ENCODE data around the gene KCP. TPM values are rescaled to one million over a fixed set of nuclear protein-coding genes. Genes with fewer than 3 reads are reported as not detected.

The KCP gene
- total RNA-seq, 4 donors from 2014 or later, result 0.47 to 1.5 (median 0.87) TPM

GRCh38 chr7:128849804-128850490 is 60.6 kb downstream of the KCP start:
- peaks cover 0 to 3% (median 0%) of the 10 kb centered on the region in 3 donors for H3K4me1 ChIP-seq
- peaks cover 0 to 14% (median 0%) of the 10 kb centered on the region in 4 donors for H3K27me3 ChIP-seq
- TF ChIP-seq POLR2A (IDR thresholded peaks at IDR 0.05) (no peak), CTCF (IDR thresholded peaks at IDR 0.05) (no peak)
- H3K27ac ChIP-seq, result no peak overlapping the region
- intact Hi-C loops (cut with DNase I), result no loop called here
- peaks cover 0 to 94% (median 0%) of the 10 kb centered on the region in 3 donors for H3K36me3 ChIP-seq
- no peaks in the 10 kb centered on the region for H3K9me3 ChIP-seq
- 85 to 86% methylated on average over 5 to 8 of the region's 18 CpGs for WGBS, 2 donors
- DNase-seq, result no peak
- no peak overlapping the region for H3K4me3 ChIP-seq

GRCh38 chr7:128849156-128849515 is 61.4 kb downstream of the KCP start:
- Histone ChIP-seq H3K4me3 (no peak overlapping the region), H3K9me3 (no peaks in the 10 kb centered on the region), H3K36me3 (peaks cover 0 to 94% (median 0%) of the 10 kb centered on the region in 3 donors), H3K4me1 (no peaks in the 10 kb centered on the region), H3K27me3 (peaks cover 0 to 7% (median 0%) of the 10 kb centered on the region in 4 donors), H3K27ac (no peak overlapping the region)
- DNase-seq, result no peak
- intact Hi-C loops (cut with DNase I), result no loop called here
- TF ChIP-seq POLR2A (IDR thresholded peaks at IDR 0.05) (no peak), CTCF (IDR thresholded peaks at IDR 0.05) (no peak)
- 92 to 95% methylated on average over 8 to 12 of the region's 16 CpGs for WGBS, 2 donors

GRCh38 chr7:128848289-128849155 is 62.0 kb downstream of the KCP start:
- no peak overlapping the region for H3K4me3 ChIP-seq
- no peak for DNase-seq
- 77 to 78% methylated on average over 13 to 18 of the region's 31 CpGs for WGBS, 2 donors
- peaks cover 0 to 94% (median 0%) of the 10 kb centered on the region in 3 donors for H3K36me3 ChIP-seq
- TF ChIP-seq CTCF (IDR thresholded peaks at IDR 0.05), result no peak
- no peak for TF ChIP-seq POLR2A (IDR thresholded peaks at IDR 0.05)
- no peaks in the 10 kb centered on the region for H3K4me1 ChIP-seq
- H3K27me3 ChIP-seq, result peaks cover 0 to 7% (median 0%) of the 10 kb centered on the region in 4 donors
- H3K9me3 ChIP-seq, result no peaks in the 10 kb centered on the region
- intact Hi-C loops (cut with DNase I), result no loop called here
- peak overlapping the region in 1 of 4 donors; percentile 5 for H3K27ac ChIP-seq

- intact Hi-C loops (cut with DNase I), result no loop called here
Measured at GRCh38 chr7:128847721-128848211, 62.7 kb downstream of the KCP start.

More at GRCh38 chr7:128847721-128848211, 62.7 kb downstream of the KCP start:
- Histone ChIP-seq H3K27ac (peak overlapping the region in 1 of 4 donors; percentile 5), H3K4me3 (no peak overlapping the region), H3K36me3 (peaks cover 0 to 95% (median 0%) of the 10 kb centered on the region in 3 donors), H3K9me3 (no peaks in the 10 kb centered on the region), H3K27me3 (no peaks in the 10 kb centered on the region), H3K4me1 (no peaks in the 10 kb centered on the region)
- TF ChIP-seq POLR2A (IDR thresholded peaks at IDR 0.05), result no peak
- TF ChIP-seq CTCF (IDR thresholded peaks at IDR 0.05), result no peak
- 83% methylated on average over 12 of the region's 17 CpGs; no CpG with 5 or more reads in 1 of the 2 donors for WGBS, 2 donors
- no peak for DNase-seq

Data from esophagus squamous epithelium (tissue), 5 donors.